Neuronal stem cell (in vitro differentiated cells): ENCODE results near the gene TUG1.

Source experiments
- DNase-seq: peaks from one replicate; pipeline ENCODE4 v3.0.0-alpha.2; 2013; ENCODE audit warnings: low spot score
- H2AFZ ChIP-seq: one replicate; pipeline ENCODE4 v1.6.1; 2013; ENCODE audit warnings: mild to moderate bottlenecking, low read length, inconsistent platforms
- H2AK5ac ChIP-seq: 2 replicates; pipeline ENCODE4 v1.6.1; 2013; ENCODE audit warnings: low read depth, mild to moderate bottlenecking, inconsistent platforms, low read length, moderate library complexity, mixed read lengths
- H2BK120ac ChIP-seq: 2 replicates; pipeline ENCODE4 v1.6.1; 2013; ENCODE audit warnings: low read depth, mild to moderate bottlenecking, inconsistent platforms, low read length, moderate library complexity, mixed read lengths
- H2BK12ac ChIP-seq: one replicate; pipeline ENCODE4 v1.6.1; 2013; ENCODE audit warnings: low read length, inconsistent platforms
- H2BK15ac ChIP-seq: 2 replicates; pipeline ENCODE4 v1.6.1; 2013; ENCODE audit warnings: mild to moderate bottlenecking, low read length, inconsistent platforms, mixed read lengths
- H2BK5ac ChIP-seq: one replicate; pipeline ENCODE4 v1.6.1; 2013; ENCODE audit warnings: inconsistent platforms, mild to moderate bottlenecking, low read length, moderate library complexity
- H3K14ac ChIP-seq: one replicate; pipeline ENCODE4 v1.6.1; 2013; ENCODE audit warnings: low read length, inconsistent platforms
- H3K18ac ChIP-seq: 2 replicates; pipeline ENCODE4 v1.6.1; 2013; ENCODE audit warnings: low read length, inconsistent platforms
- H3K23ac ChIP-seq: 2 replicates; pipeline ENCODE4 v1.6.1; 2013; ENCODE audit warnings: low read depth, mild to moderate bottlenecking, mixed read lengths, low read length, inconsistent platforms; ENCODE audit not compliant: poor library complexity
- H3K27ac ChIP-seq: replicated peaks from 3 replicates; pipeline ENCODE4 v1.5.1; 2013; ENCODE audit warnings: low read length, inconsistent platforms
- H3K27me3 ChIP-seq, 3 experiments: 2 replicates each; pipeline ENCODE4 v1.6.1; 2013; ENCODE audit warnings: low read length in 3 of 3, mild to moderate bottlenecking in 2 of 3, inconsistent platforms in 1 of 3, low read depth in 1 of 3, mixed read lengths in 1 of 3, moderate library complexity in 1 of 3; ENCODE audit not compliant: control insufficient read depth in 3 of 3, insufficient read depth in 3 of 3
- H3K36me3 ChIP-seq, 2 donors: replicated peaks in 1 of 2; 2 replicates each; pipeline ENCODE4 v1.6.1; 2013; ENCODE audit warnings: low read length in 2 of 2; ENCODE audit not compliant: control insufficient read depth in 2 of 2, insufficient read depth in 2 of 2
- H3K4ac ChIP-seq: 2 replicates; pipeline ENCODE4 v1.6.1; 2013; ENCODE audit warnings: inconsistent platforms, mild to moderate bottlenecking, low read length, moderate library complexity
- H3K4me1 ChIP-seq, 2 donors: 1 replicate in 1 of 2; 2 replicates in 1 of 2; pipeline ENCODE4 v1.6.1; 2013; ENCODE audit warnings: low read length in 2 of 2, low read depth in 1 of 2; ENCODE audit not compliant: control insufficient read depth in 2 of 2, insufficient read depth in 1 of 2
- H3K4me2 ChIP-seq: one replicate; pipeline ENCODE4 v1.6.1; 2013; ENCODE audit warnings: mild to moderate bottlenecking, low read length, inconsistent platforms; ENCODE audit not compliant: insufficient read depth, poor library complexity, severe bottlenecking
- H3K4me3 ChIP-seq, 2 donors: 2 replicates each; pipeline ENCODE4 v1.5.1; 2013; ENCODE audit warnings: low read length in 2 of 2, mild to moderate bottlenecking in 2 of 2, inconsistent platforms in 1 of 2, moderate library complexity in 1 of 2
- H3K79me1 ChIP-seq: one replicate; pipeline ENCODE4 v1.6.1; 2013; ENCODE audit warnings: low read depth, mild to moderate bottlenecking, inconsistent platforms, low read length, moderate library complexity
- H3K9ac ChIP-seq: one replicate; pipeline ENCODE4 v1.6.1; 2013; ENCODE audit warnings: mild to moderate bottlenecking, low read depth, low read length, inconsistent platforms; ENCODE audit not compliant: poor library complexity
- H3K9me3 ChIP-seq, 2 donors: replicated peaks in 1 of 2; 2 replicates each; pipeline versions ENCODE3 to v1.6.1; 2013; ENCODE audit warnings: low read length in 2 of 2, mild to moderate bottlenecking in 2 of 2, inconsistent platforms in 1 of 2, low read depth in 1 of 2, mixed read lengths in 1 of 2, moderate library complexity in 1 of 2; ENCODE audit not compliant: control insufficient read depth in 2 of 2, insufficient read depth in 1 of 2
- H4K8ac ChIP-seq: one replicate; pipeline ENCODE4 v1.6.1; 2013; ENCODE audit warnings: low read depth, mild to moderate bottlenecking, inconsistent platforms, low read length, moderate library complexity
- H4K91ac ChIP-seq: one replicate; pipeline ENCODE4 v1.6.1; 2013; ENCODE audit warnings: low read length, low read depth, mild to moderate bottlenecking, inconsistent platforms; ENCODE audit not compliant: poor library complexity
- WGBS, 2 donors: extraction: QIAGEN DNeasy Blood & Tissue Kit; methylation state at CpG; one replicate each; pipeline ENCODE4 v1.1.7; 2013; ENCODE audit warnings: missing lambda C conversion rate in 2 of 2, mixed read lengths in 1 of 2; ENCODE audit not compliant: insufficient read length in 2 of 2, insufficient replicate concordance in 1 of 2; ENCODE audit errors: extremely low coverage in 2 of 2; 5-methylcytosine and 5-hydroxymethylcytosine counted together

Gene TUG1

DNA sequence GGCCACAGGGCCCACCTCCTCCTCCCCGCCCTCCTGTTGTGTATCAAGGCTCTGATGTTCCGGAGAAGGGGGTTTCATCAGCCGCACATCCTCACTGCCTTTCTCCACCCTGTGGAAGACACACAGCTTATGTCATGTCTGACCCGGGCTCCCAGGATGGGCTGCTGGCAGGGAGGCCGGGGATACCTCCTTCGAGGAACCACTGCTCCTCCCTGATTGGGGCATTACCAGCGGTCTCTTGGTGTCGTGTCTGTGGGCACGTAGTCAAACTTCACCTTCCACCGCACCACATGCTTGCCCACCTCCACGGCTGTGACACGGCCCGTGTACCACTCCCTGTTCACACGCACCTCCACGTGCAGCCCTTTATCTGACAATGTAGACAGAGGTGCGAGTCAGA lies 36.4 kb upstream of the TUG1 start:
- no peak overlapping the region for H3K4me2 ChIP-seq
- H3K27me3 ChIP-seq = no peaks in the 10 kb centered on the region
- no peak overlapping the region for H2AFZ ChIP-seq
- no peaks in the 10 kb centered on the region for H3K9me3 ChIP-seq
- H3K4ac ChIP-seq = no peak overlapping the region
- H3K9ac ChIP-seq = no peak overlapping the region
- no peak overlapping the region for H2BK15ac ChIP-seq
- no peak overlapping the region for H3K23ac ChIP-seq
- H2BK5ac ChIP-seq = no peak overlapping the region
- H2AK5ac ChIP-seq = no peak overlapping the region
- H3K18ac ChIP-seq = no peak overlapping the region
- no peak overlapping the region for H4K8ac ChIP-seq
- H2BK120ac ChIP-seq = no peak overlapping the region
- DNase-seq = no peak
- H3K14ac ChIP-seq = no peak overlapping the region
- no peak overlapping the region for H4K91ac ChIP-seq
- WGBS, 2 donors = no CpG with 5 or more reads among the region's 16 CpGs
- no peak overlapping the region for H3K4me3 ChIP-seq
- H2BK12ac ChIP-seq = no peak overlapping the region
- H3K27ac ChIP-seq = no peak overlapping the region
- H3K79me1 ChIP-seq = no peaks in the 10 kb centered on the region
- H3K4me1 ChIP-seq = no peaks in the 10 kb centered on the region
- H3K36me3 ChIP-seq = peaks cover 74 to 98% of the 10 kb centered on the region in 2 donors

DNA sequence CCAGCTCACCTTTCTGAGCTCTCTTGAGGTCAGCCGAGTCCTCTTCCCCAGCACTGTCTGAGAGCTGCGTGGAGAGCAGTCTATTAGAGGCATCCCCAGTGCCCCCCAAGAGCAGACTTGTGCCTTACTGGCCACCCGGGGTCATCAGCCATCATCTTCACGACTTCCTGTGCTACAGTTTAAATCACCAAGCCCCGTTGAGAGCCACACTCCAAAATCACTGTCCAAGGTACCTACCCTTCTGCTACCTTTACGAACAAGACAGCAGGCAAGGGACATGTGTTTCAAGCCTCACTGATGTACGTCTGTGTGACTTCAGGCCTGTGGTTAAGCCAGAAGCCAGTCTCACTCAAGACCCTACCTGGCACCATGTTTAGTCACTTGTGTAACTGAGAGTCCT lies 35.6 kb upstream of the TUG1 start:
- H3K23ac ChIP-seq = no peak overlapping the region
- no peak overlapping the region for H3K18ac ChIP-seq
- no peak overlapping the region for H3K4me3 ChIP-seq
- H4K91ac ChIP-seq = no peak overlapping the region
- no peaks in the 10 kb centered on the region for H3K4me1 ChIP-seq
- no peak overlapping the region for H2BK12ac ChIP-seq
- H2AFZ ChIP-seq = no peak overlapping the region
- WGBS, 2 donors = no CpG with 5 or more reads among the region's 7 CpGs
- no peak overlapping the region for H3K9ac ChIP-seq
- H2BK5ac ChIP-seq = no peak overlapping the region
- H3K4ac ChIP-seq = no peak overlapping the region
- no peaks in the 10 kb centered on the region for H3K9me3 ChIP-seq
- H3K27ac ChIP-seq = no peak overlapping the region
- H2AK5ac ChIP-seq = no peak overlapping the region
- H3K4me2 ChIP-seq = no peak overlapping the region
- H3K27me3 ChIP-seq = no peaks in the 10 kb centered on the region
- peak overlapping the region; percentile 48 for H4K8ac ChIP-seq
- H3K14ac ChIP-seq = no peak overlapping the region
- H3K79me1 ChIP-seq = no peaks in the 10 kb centered on the region
- H2BK15ac ChIP-seq = no peak overlapping the region
- peaks cover 70 to 98% of the 10 kb centered on the region in 2 donors for H3K36me3 ChIP-seq
- DNase-seq = no peak
- H2BK120ac ChIP-seq = no peak overlapping the region

DNA sequence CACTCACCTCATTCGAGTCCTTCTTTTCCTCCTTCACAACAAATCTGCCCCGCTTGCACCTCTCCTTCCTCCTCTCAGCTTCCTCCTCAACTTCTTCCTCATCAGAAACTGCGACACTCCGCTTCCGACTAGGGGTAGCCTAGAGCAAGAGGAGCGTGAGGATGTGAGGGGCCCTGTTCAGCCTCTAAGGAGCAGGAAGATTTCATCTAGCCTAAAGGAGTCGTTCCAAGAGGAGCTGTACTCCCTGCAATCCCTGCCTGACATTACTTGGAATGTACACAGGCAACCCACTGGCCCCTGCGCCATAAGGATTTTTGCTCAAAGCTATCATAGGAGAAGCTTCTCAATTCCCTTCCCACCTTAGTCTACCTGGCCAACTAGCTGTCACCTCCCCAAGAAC lies 35.0 kb upstream of the TUG1 start:
- H3K4ac ChIP-seq = no peak overlapping the region
- WGBS, 2 donors = no CpG with 5 or more reads among the region's 8 CpGs
- no peak overlapping the region for H3K14ac ChIP-seq
- H4K91ac ChIP-seq = no peak overlapping the region
- no peak overlapping the region for H2AK5ac ChIP-seq
- H3K9ac ChIP-seq = peak overlapping the region; percentile 54
- no peak overlapping the region for H3K23ac ChIP-seq
- H4K8ac ChIP-seq = no peak overlapping the region
- no peak overlapping the region for H3K4me2 ChIP-seq
- H3K4me1 ChIP-seq = no peaks in the 10 kb centered on the region
- no peaks in the 10 kb centered on the region for H3K79me1 ChIP-seq
- H3K27ac ChIP-seq = no peak overlapping the region
- no peak overlapping the region for H2AFZ ChIP-seq
- no peaks in the 10 kb centered on the region for H3K9me3 ChIP-seq
- no peak overlapping the region for H2BK15ac ChIP-seq
- H2BK12ac ChIP-seq = no peak overlapping the region
- H2BK120ac ChIP-seq = no peak overlapping the region
- H3K27me3 ChIP-seq = no peaks in the 10 kb centered on the region
- no peak for DNase-seq
- no peak overlapping the region for H3K4me3 ChIP-seq
- no peak overlapping the region for H3K18ac ChIP-seq
- H3K36me3 ChIP-seq = peaks cover 72 to 96% of the 10 kb centered on the region in 2 donors
- H2BK5ac ChIP-seq = no peak overlapping the region

- no peak overlapping the region for H3K23ac ChIP-seq
- H3K79me1 ChIP-seq = no peaks in the 10 kb centered on the region
- no peaks in the 10 kb centered on the region for H3K9me3 ChIP-seq
- no peak overlapping the region for H2BK5ac ChIP-seq
- H3K9ac ChIP-seq = no peak overlapping the region
- whole genome bisulfite sequencing, 2 donors = no CpG with 5 or more reads among the region's 7 CpGs
- no peak overlapping the region for H3K4me3 ChIP-seq
- no peak for DNase-seq
- no peak overlapping the region for H3K4ac ChIP-seq
- no peak overlapping the region for H2BK15ac ChIP-seq
- peaks cover 69 to 98% of the 10 kb centered on the region in 2 donors for H3K36me3 ChIP-seq
- no peak overlapping the region for H2BK120ac ChIP-seq
- H3K4me2 ChIP-seq = no peak overlapping the region
- no peaks in the 10 kb centered on the region for H3K4me1 ChIP-seq
- H4K8ac ChIP-seq = no peak overlapping the region
- no peak overlapping the region for H2AK5ac ChIP-seq
- H3K27ac ChIP-seq = no peak overlapping the region
- H4K91ac ChIP-seq = no peak overlapping the region
- no peak overlapping the region for H3K14ac ChIP-seq
- no peak overlapping the region for H3K18ac ChIP-seq
- no peaks in the 10 kb centered on the region for H3K27me3 ChIP-seq
- no peak overlapping the region for H2BK12ac ChIP-seq
- H2AFZ ChIP-seq = no peak overlapping the region
Observed at GRCh38 chr22:30940685-30941362, 28.2 kb upstream of the TUG1 start.
